Endometrial microvascular endothelial cells (primary cell): ENCODE data around the gene BORCS8. TPM values are rescaled to one million over a fixed set of nuclear protein-coding genes. Genes with fewer than 3 reads are reported as not detected.
"Not testable (repeated sequence)": the region's sequence is repeated elsewhere in the genome, so short reads cannot be mapped to it uniquely, and the experiment has no call there.

Experiments
- in situ Hi-C: cut with HindIII; loops from 2 replicates; pipeline ENCODE4 v1.10.0; 2017; ENCODE audit warnings: low sequenced_read_pairs, low pct_unique_long_range_greater_than_20kb; ENCODE audit errors: inconsistent ontology term
- total RNA-seq: library from RNA; depleted of rRNA; stranded (reverse); fragments of >200 nt; gene quantifications from one replicate; pipeline ENCODE4 v1.2.3, GENCODE V29; 2015; ENCODE audit errors: inconsistent ontology term

BORCS8 gene
- total RNA-seq = 32.5 TPM

DNA sequence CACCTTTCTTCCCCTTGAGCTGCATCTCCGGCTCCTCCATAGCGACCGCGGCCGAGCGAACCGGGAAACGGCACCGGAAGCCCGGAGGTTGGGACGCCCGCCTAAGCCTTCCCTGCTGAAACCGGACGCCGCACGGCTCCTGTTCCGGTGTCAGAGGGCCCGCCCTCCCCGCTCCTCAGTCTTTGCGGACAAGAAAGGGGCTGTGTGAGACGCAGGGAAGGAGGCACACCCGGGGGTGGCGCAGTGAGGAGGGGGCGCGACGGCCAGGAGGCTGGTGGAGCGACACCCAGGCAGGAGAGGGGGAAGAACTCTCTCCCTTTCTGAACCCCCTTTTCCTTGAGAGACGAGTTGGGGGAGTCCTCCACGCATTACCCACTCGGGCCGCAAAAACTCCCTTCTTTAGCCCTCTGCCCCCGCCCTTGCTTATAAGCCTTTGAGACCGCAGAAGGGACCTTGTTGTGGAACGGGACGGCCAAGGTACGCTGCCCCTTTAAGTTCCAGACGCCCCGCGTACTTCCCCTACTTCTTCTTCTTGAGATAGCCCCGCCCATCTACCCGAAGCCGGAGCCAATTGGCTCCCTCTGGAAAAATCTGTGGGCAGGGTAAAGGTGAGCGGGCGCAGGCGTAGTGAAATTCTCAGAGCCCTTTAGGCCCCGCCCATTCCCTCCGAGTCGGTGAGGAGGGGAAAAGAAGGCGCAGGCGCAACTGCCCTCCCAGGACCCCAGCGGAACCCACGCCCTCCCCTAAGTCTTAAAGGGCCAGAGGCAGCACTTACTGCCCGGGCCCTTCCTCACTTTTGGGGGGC is at the start of gene BORCS8, which contains the start of gene RFXANK:
Gene BORCS8 (minus strand): TSS at position 75 of the 805 bp plus-strand sequence. CDS start 35 bp downstream, at position 40.
Gene RFXANK (plus strand): TSS at position 181 of the 805 bp plus-strand sequence. CDS start 1,689 bp downstream, outside the sequence.
- in situ Hi-C loops = no loop called here

DNA sequence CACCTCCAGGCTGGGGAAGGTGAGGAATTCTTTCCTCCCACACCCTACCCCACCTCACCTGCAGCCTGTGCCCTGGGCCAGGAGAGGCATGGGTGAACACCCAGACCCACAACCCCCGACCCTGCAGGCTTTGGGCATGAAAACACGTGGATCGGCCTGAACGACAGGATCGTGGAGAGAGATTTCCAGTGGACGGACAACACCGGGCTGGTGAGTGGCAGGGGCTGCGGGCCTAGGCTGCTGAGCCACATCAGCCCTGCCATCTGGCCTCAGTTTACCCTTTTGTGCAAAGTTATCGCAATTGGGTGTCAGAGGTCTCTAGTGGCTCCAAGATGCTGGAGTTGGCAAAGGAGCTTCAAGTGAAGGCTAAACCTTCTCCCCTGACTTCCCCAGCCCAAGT is 48.5 kb upstream of the BORCS8 start:
- in situ Hi-C loops = no loop called here

- in situ Hi-C loops = no loop called here
Observed at GRCh38 chr19:19239675-19240074, 47.7 kb upstream of the BORCS8 start.

DNA sequence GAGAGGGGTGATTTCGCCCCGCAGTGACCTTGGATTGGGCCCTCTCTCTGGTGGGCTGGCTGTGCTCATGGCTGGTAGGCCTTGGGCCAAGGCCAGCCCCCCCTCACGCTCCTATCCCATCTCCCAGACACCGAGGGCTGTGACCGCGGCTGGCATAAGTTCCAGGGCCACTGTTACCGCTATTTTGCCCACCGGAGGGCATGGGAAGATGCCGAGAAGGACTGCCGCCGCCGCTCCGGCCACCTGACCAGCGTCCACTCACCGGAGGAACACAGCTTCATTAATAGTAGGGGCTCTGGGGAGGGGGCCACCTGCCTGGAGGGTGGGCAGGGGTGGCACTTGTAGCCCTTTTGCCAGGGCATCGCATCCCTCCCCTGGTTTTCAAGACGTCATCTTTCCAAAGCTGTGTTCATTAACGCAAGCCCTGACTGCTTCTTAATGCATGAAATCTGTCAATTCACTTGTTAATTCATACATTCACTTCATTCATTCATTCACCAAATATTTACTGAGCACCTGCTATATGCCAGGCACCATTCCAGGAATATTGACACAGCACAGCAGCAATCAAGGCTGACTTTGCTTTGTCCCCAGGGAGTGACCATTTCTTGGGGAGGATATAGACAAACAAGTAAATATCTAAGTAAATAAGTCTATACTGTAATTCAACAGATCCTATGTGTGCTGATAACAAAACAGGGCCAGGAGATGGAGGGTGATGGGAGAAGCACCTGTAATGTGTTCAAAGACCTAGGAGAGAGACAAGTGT is 46.4 kb upstream of the BORCS8 start:
- in situ Hi-C loops = no loop called here

DNA sequence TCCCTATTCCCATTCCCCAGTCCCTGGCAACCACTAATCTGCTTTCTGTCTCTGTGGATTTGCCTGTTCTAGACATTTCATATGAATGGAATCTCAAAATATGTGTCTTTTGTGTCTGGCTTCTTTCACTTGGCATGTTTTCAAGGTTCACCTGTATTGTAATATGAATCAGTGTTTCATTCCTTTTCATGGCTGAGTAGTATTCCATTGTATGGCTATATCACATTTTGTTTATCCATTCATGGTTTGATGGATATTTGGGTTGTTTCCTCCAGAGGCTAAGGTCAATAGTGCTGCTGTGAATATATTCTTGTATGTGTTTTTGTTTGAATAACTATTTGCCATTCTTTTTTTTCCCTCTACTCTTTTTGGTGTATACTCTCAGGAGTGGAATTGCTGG is 44.2 kb upstream of the BORCS8 start:
- in situ Hi-C loops = no loop called here

GRCh38 chr19:19234220-19234816 is 42.4 kb upstream of the BORCS8 start:
- in situ Hi-C loops = no loop called here

GRCh38 chr19:19232261-19232721 is 40.3 kb upstream of the BORCS8 start:
- in situ Hi-C loops = no loop called here

GRCh38 chr19:19230999-19231398 is 39.0 kb upstream of the BORCS8 start:
- in situ Hi-C loops = no loop called here

- in situ Hi-C loops = no loop called here
Observed at GRCh38 chr19:19229701-19230100, 37.7 kb upstream of the BORCS8 start.

- in situ Hi-C loops = no loop called here
Observed at GRCh38 chr19:19227217-19227616, 35.3 kb upstream of the BORCS8 start.

DNA sequence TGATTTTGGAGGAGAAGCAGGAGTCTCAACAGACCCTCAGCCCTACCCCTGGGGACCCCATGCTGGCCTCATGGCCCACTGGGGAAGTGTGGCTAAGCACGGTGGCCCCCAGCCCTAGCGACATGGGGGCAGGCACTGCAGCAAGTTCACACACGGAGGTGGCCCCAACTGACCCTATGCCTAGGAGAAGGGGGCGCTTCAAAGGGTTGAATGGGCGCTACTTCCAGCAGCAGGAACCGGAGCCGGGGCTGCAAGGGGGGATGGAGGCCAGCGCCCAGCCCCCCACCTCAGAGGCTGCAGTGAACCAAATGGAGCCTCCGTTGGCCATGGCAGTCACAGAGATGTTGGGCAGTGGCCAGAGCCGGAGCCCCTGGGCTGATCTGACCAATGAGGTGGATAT is 34.7 kb upstream of the BORCS8 start:
- in situ Hi-C loops = no loop called here

GRCh38 chr19:19226204-19226603 is 34.3 kb upstream of the BORCS8 start:
- in situ Hi-C loops = no loop called here

DNA sequence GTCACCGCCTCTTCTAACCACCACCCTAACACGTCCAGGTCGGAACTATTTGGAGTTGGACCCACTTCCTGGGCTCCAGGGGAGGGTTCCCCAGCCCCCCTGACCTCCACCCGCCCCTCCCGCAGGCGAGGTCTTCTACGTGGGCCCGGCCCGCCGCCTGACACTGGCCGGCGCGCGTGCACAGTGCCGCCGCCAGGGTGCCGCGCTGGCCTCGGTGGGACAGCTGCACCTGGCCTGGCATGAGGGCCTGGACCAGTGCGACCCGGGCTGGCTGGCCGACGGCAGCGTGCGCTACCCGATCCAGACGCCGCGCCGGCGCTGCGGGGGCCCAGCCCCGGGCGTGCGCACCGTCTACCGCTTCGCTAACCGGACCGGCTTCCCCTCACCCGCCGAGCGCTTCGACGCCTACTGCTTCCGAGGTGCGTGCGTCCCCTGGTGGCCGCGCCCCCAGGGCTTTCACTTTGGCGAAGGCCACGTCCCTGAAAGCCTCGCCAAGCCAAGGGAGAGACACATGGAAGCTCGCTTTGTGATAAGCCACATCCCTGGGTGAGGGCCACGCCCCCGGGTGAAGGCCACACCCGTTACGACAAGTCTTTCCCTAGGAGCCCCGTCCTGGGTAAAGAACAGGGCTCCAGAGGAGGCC is 33.0 kb upstream of the BORCS8 start:
- in situ Hi-C loops = no loop called here

GRCh38 chr19:19224150-19224851 is 32.3 kb upstream of the BORCS8 start:
- in situ Hi-C loops = no loop called here

GRCh38 chr19:19223636-19224035 is 31.7 kb upstream of the BORCS8 start:
- in situ Hi-C loops = no loop called here

DNA sequence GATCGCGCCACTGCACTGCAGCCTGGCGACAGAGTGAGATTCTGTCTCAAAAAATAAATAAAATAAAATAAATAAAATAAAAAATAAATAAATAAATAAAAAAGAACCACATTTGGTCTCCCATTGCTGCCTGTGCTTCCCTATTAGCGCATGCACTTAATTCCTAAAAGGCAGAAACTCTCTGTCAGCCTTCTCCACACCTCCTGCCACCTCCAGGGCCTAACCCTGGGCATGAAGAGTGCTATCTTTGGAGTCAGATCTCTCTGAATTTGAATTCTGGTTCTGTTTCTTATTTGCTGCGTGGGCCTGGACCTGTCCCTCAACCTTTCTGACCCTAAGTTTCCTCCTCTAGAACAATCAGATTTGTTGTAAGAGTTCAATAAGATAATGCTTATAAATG is 31.1 kb upstream of the BORCS8 start:
- in situ Hi-C loops = no loop called here

GRCh38 chr19:19221000-19221399 is 29.0 kb upstream of the BORCS8 start:
- in situ Hi-C loops = not testable (repeated sequence)

GRCh38 chr19:19218911-19219310 is 27.0 kb upstream of the BORCS8 start:
- in situ Hi-C loops = no loop called here
